Vagina (tissue), 2 donors: ENCODE data around the gene PLEKHG1. TPM values are rescaled to one million over a fixed set of nuclear protein-coding genes. Genes with fewer than 3 reads are reported as not detected.

Experiments used
- DNase-seq, 2 donors: peaks; one replicate each; pipeline ENCODE4 v3.0.0-alpha.2; 2017; ENCODE audit errors: extremely low spot score in 2 of 2
- H3K27ac ChIP-seq: fragments of 200-600 bp; sonication (generic); one replicate; pipeline ENCODE4 v1.5.1; 2019
- H3K27me3 ChIP-seq: fragments of 200-600 bp; sonication (generic); one replicate; pipeline ENCODE4 v1.5.1; 2019
- H3K36me3 ChIP-seq, 2 donors: fragments of 200-600 bp; sonication (generic); one replicate each; pipeline ENCODE4 v1.5.1; 2017 to 2019
- H3K4me1 ChIP-seq: fragments of 200-600 bp; sonication (generic); one replicate; pipeline ENCODE4 v1.5.1; 2019
- H3K4me3 ChIP-seq, 2 donors: fragments of 200-600 bp; sonication (generic); 1 replicate in 1 of 2; 2 replicates in 1 of 2; pipeline ENCODE4 v1.5.1; 2016 to 2019
- H3K9me3 ChIP-seq: fragments of 200-600 bp; sonication (generic); one replicate; pipeline ENCODE4 v1.5.1; 2019
- CTCF ChIP-seq, 3 experiments: fragments of 450-650 bp in 2 of 3; fragments of 200-600 bp in 1 of 3; sonication (generic) in 1 of 3; IDR thresholded peaks; one replicate each; pipeline ENCODE4 v1.5.1; 2017 to 2019; ENCODE audit warnings: antibody characterized with exemption in 3 of 3, mild to moderate bottlenecking in 2 of 3, moderate library complexity in 2 of 3
- POLR2A ChIP-seq, 2 donors: fragments of 450-650 bp; IDR thresholded peaks; one replicate each; pipeline ENCODE4 v1.6.1; 2017; ENCODE audit warnings: antibody characterized with exemption in 2 of 2, mild to moderate bottlenecking in 2 of 2, moderate library complexity in 2 of 2
- POLR2AphosphoS5 ChIP-seq, 2 donors: sonication (generic); formaldehyde crosslinking; IDR thresholded peaks; one replicate each; pipeline ENCODE4 v1.9.0; 2017; ENCODE audit warnings: antibody characterized with exemption in 2 of 2, mild to moderate bottlenecking in 2 of 2, low read depth in 1 of 2; ENCODE audit not compliant: insufficient read depth in 1 of 2
- intact Hi-C: fragments of 100-400 bp; cut with DNase I; formaldehyde crosslinking; loops from one replicate; pipeline ENCODE4 v1.15.1; 2023
- total RNA-seq: library from RNA; depleted of rRNA; stranded (reverse); fragments of >200 nt; gene quantifications from one replicate; pipeline ENCODE4 v1.2.3, GENCODE V29; 2016

The PLEKHG1 gene
- total RNA-seq, 1 donor from 2014 or later: 38.5 TPM

- intact Hi-C loops: no loop called here
- TF ChIP-seq CTCF (IDR thresholded peaks at IDR 0.05) (no peak), POLR2AphosphoS5 (IDR thresholded peaks at IDR 0.05; ENCODE audit: insufficient read depth in 1 of 2, low read depth in 1 of 2) (no peak), POLR2A (IDR thresholded peaks at IDR 0.05) (no peak)
These were observed 5.6 kb downstream of the PLEKHG1 start for GRCh38 chr6:150605333-150605732.

GRCh38 chr6:150606168-150606591 lies 6.5 kb downstream of the PLEKHG1 start:
- Histone ChIP-seq H3K4me1 (peaks cover 13% of the 10 kb centered on the region), H3K36me3 (no peaks in the 10 kb centered on the region), H3K9me3 (no peaks in the 10 kb centered on the region), H3K4me3 (no peak overlapping the region), H3K27me3 (no peaks in the 10 kb centered on the region), H3K27ac (no peak overlapping the region)
- intact Hi-C loops: no loop called here
- TF ChIP-seq POLR2A (IDR thresholded peaks at IDR 0.05) (no peak), POLR2AphosphoS5 (IDR thresholded peaks at IDR 0.05; ENCODE audit: insufficient read depth in 1 of 2, low read depth in 1 of 2) (no peak), CTCF (IDR thresholded peaks at IDR 0.05) (no peak)
- DNase-seq: no peak

More at GRCh38 chr6:150605333-150605732, 5.6 kb downstream of the PLEKHG1 start:
- Histone ChIP-seq H3K36me3 (no peaks in the 10 kb centered on the region), H3K4me1 (peaks cover 22% of the 10 kb centered on the region), H3K27me3 (no peaks in the 10 kb centered on the region), H3K9me3 (no peaks in the 10 kb centered on the region), H3K4me3 (no peak overlapping the region), H3K27ac (no peak overlapping the region)
- no peak for DNase-seq

GRCh38 chr6:150606647-150607328 lies 7.1 kb downstream of the PLEKHG1 start:
- Histone ChIP-seq H3K4me1 (peaks cover 12% of the 10 kb centered on the region), H3K27me3 (no peaks in the 10 kb centered on the region), H3K36me3 (no peaks in the 10 kb centered on the region), H3K4me3 (no peak overlapping the region), H3K27ac (no peak overlapping the region), H3K9me3 (no peaks in the 10 kb centered on the region)
- TF ChIP-seq POLR2AphosphoS5 (IDR thresholded peaks at IDR 0.05; ENCODE audit: insufficient read depth in 1 of 2, low read depth in 1 of 2) (no peak), CTCF (IDR thresholded peaks at IDR 0.05) (no peak), POLR2A (IDR thresholded peaks at IDR 0.05) (no peak)
- DNase-seq: no peak
- intact Hi-C loops: no loop called here

GRCh38 chr6:150607329-150607650 lies 7.6 kb downstream of the PLEKHG1 start:
- no peaks in the 10 kb centered on the region for H3K9me3 ChIP-seq
- H3K4me3 ChIP-seq: no peak overlapping the region
- intact Hi-C loops: no loop called here
- no peaks in the 10 kb centered on the region for H3K36me3 ChIP-seq
- no peaks in the 10 kb centered on the region for H3K27me3 ChIP-seq
- peaks cover 12% of the 10 kb centered on the region for H3K4me1 ChIP-seq
- H3K27ac ChIP-seq: no peak overlapping the region
- TF ChIP-seq POLR2AphosphoS5 (IDR thresholded peaks at IDR 0.05; ENCODE audit: insufficient read depth in 1 of 2, low read depth in 1 of 2) (no peak), POLR2A (IDR thresholded peaks at IDR 0.05) (no peak), CTCF (IDR thresholded peaks at IDR 0.05) (no peak)
- DNase-seq: no peak

- Histone ChIP-seq H3K36me3 (no peaks in the 10 kb centered on the region), H3K27me3 (no peaks in the 10 kb centered on the region), H3K27ac (no peak overlapping the region), H3K9me3 (no peaks in the 10 kb centered on the region), H3K4me3 (no peak overlapping the region), H3K4me1 (peaks cover 12% of the 10 kb centered on the region)
- TF ChIP-seq CTCF (IDR thresholded peaks at IDR 0.05) (no peak), POLR2AphosphoS5 (IDR thresholded peaks at IDR 0.05; ENCODE audit: insufficient read depth in 1 of 2, low read depth in 1 of 2) (no peak), POLR2A (IDR thresholded peaks at IDR 0.05) (no peak)
- DNase-seq: no peak
- intact Hi-C loops: no loop called here
These were observed 10.9 kb downstream of the PLEKHG1 start for GRCh38 chr6:150610584-150610983.
